Stimulated activated naive CD8-positive, alpha-beta T cell treated with anti-CD3 and anti-CD28 coated beads, Interleukin-15, amount 100 ng/mL, for 72 hours (primary cell): ENCODE results near the gene UBE2F.
A peak's percentile ranks its signal among the peaks of the same experiment; 100 is the strongest.

ENCODE experiments used
- ATAC-seq: fragments of 150-1000 bp; cut with Tn5 transposase; 2 replicates; pipeline ENCODE4 v1.10.0; 2021; ENCODE audit warnings: mild to moderate bottlenecking, moderate library complexity
- DNase-seq, 2 donors: peaks; one replicate each; pipeline ENCODE4 v3.0.0; 2021 to 2022
- H3K27ac Mint-ChIP-seq, 2 donors: one replicate each; pipeline ENCODE4 v1.8.0; 2022; ENCODE audit warnings: mild to moderate bottlenecking in 2 of 2, mixed read lengths in 2 of 2, moderate library complexity in 2 of 2
- H3K27me3 Mint-ChIP-seq: one replicate; pipeline ENCODE4 v1.8.0; 2022; ENCODE audit warnings: mixed read lengths
- H3K4me1 Mint-ChIP-seq: one replicate; pipeline ENCODE4 v1.8.0; 2022; ENCODE audit warnings: mild to moderate bottlenecking, mixed read lengths
- H3K4me3 Mint-ChIP-seq, 2 donors: one replicate each; pipeline ENCODE4 v1.8.0; 2022; ENCODE audit warnings: mild to moderate bottlenecking in 2 of 2, mixed read lengths in 2 of 2, moderate library complexity in 1 of 2
- H3K9me3 Mint-ChIP-seq, 2 donors: one replicate each; pipeline ENCODE4 v1.8.0; 2022; ENCODE audit warnings: mixed read lengths in 2 of 2

The UBE2F gene

GRCh38 chr2:238010572-238010971 lies 43.8 kb downstream of the UBE2F start:
- H3K4me1 Mint-ChIP-seq, result peaks cover 69% of the 10 kb centered on the region
- no peaks in the 10 kb centered on the region for H3K27me3 Mint-ChIP-seq
- no peaks in the 10 kb centered on the region for H3K9me3 Mint-ChIP-seq
- DNase-seq (no peak), ATAC-seq (no peak)
- peak overlapping the region in 1 of 2 donors; percentile 86 for H3K27ac Mint-ChIP-seq
- H3K4me3 Mint-ChIP-seq, result no peak overlapping the region

GRCh38 chr2:238013806-238014205 lies 47.0 kb downstream of the UBE2F start:
- no peak overlapping the region for H3K4me3 Mint-ChIP-seq
- no peak for DNase-seq
- ATAC-seq, result no peak
- H3K27ac Mint-ChIP-seq, result no peak overlapping the region
- no peaks in the 10 kb centered on the region for H3K9me3 Mint-ChIP-seq
- H3K4me1 Mint-ChIP-seq, result peaks cover 48% of the 10 kb centered on the region
- H3K27me3 Mint-ChIP-seq, result no peaks in the 10 kb centered on the region

DNA sequence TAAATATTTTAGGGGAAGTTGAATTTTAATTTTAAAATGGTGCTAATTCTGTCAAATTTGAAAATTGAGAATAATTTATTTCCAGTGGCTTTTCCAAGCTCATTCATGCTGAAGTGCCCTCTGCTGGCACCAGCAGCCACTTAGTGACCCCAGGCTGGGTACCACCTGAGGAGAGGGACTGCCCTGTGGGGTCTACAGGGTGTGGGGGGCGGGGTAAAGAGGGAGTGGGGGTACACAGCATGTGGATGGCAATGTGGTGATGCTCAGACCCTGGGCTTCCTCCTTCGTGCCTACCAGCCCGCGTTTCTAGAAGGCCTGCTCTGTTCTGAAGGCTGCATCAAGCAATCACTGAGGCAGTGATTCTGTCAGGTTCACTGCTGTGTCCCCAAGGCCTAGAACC lies 48.9 kb downstream of the UBE2F start:
- Mint-ChIP-seq H3K4me3 (no peak overlapping the region), H3K4me1 (peaks cover 39% of the 10 kb centered on the region), H3K27ac (no peak overlapping the region), H3K27me3 (no peaks in the 10 kb centered on the region), H3K9me3 (no peaks in the 10 kb centered on the region)
- DNase-seq (no peak), ATAC-seq (no peak)

GRCh38 chr2:238016526-238016925 lies 49.7 kb downstream of the UBE2F start:
- Mint-ChIP-seq H3K27ac (peak overlapping the region in 1 of 2 donors; percentile 19), H3K27me3 (no peaks in the 10 kb centered on the region), H3K4me3 (no peak overlapping the region), H3K9me3 (no peaks in the 10 kb centered on the region), H3K4me1 (peaks cover 39% of the 10 kb centered on the region)
- no peak for DNase-seq
- ATAC-seq, result no peak

DNA sequence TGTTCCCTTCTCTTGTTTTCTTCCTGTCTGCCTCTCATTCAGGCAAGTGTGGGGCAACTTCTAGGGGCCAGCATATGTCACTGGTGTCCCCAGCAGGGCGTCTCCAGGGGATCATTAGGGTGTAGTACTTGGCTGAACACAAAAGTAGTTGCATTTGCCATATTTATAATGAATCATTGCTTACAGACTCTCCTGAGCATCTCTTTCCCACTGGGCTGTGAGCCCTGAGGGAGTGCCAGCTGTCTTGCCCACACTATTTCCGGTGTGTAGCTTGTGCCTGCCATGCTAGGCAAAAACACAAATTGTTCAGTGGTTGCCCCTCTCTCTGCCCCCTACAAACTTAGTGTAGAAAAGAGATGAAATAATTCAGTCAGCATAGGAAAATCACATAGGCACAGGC lies 53.1 kb downstream of the UBE2F start:
- no peaks in the 10 kb centered on the region for H3K27me3 Mint-ChIP-seq
- H3K4me1 Mint-ChIP-seq, result peaks cover 55% of the 10 kb centered on the region
- no peak for DNase-seq
- no peak for ATAC-seq
- H3K9me3 Mint-ChIP-seq, result no peaks in the 10 kb centered on the region
- H3K27ac Mint-ChIP-seq, result peak overlapping the region in 1 of 2 donors; percentile 74
- H3K4me3 Mint-ChIP-seq, result no peak overlapping the region

GRCh38 chr2:238020816-238021215 lies 54.0 kb downstream of the UBE2F start:
- Mint-ChIP-seq H3K9me3 (no peaks in the 10 kb centered on the region), H3K4me3 (no peak overlapping the region), H3K27ac (peak overlapping the region in 1 of 2 donors; percentile 65), H3K4me1 (peaks cover 55% of the 10 kb centered on the region), H3K27me3 (no peaks in the 10 kb centered on the region)
- no peak for DNase-seq
- no peak for ATAC-seq

- Mint-ChIP-seq H3K9me3 (no peaks in the 10 kb centered on the region), H3K4me3 (no peak overlapping the region), H3K27ac (no peak overlapping the region), H3K27me3 (no peaks in the 10 kb centered on the region), H3K4me1 (peaks cover 53% of the 10 kb centered on the region)
- DNase-seq (no peak), ATAC-seq (no peak)
Observed at GRCh38 chr2:238021327-238021726, 54.5 kb downstream of the UBE2F start.

GRCh38 chr2:238022594-238023157 lies 55.9 kb downstream of the UBE2F start:
- Mint-ChIP-seq H3K27ac (peak overlapping the region; percentile 19 to 60), H3K27me3 (no peaks in the 10 kb centered on the region), H3K4me3 (no peak overlapping the region)

DNA sequence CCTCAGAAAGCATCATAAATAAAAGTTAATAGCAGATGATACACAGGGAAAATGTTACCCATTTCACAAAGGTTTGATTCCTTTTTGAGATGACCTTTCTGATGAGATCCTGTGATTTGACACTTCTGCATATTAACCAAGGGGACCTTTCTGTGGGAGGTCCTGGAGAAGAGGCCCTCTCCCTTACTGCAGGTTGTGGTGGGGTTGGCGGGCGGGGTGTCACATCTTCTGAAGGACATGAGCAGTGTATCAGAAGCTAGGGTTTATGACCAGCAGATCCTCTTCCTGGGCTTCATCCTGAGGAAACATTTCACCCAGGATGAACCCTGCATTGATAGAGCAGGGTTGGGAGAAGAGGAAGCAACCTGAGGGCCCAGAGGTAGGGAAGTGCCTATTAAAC lies 56.8 kb downstream of the UBE2F start:
- H3K27ac Mint-ChIP-seq, result peak overlapping the region in 1 of 2 donors; percentile 88
- ATAC-seq, result no peak
- DNase-seq, result no peak
- peaks cover 58% of the 10 kb centered on the region for H3K4me1 Mint-ChIP-seq
- H3K9me3 Mint-ChIP-seq, result no peaks in the 10 kb centered on the region
- H3K27me3 Mint-ChIP-seq, result no peaks in the 10 kb centered on the region
- H3K4me3 Mint-ChIP-seq, result no peak overlapping the region

More at GRCh38 chr2:238022594-238023157, 55.9 kb downstream of the UBE2F start:
- DNase-seq (no peak), ATAC-seq (no peak)
- H3K9me3 Mint-ChIP-seq, result no peaks in the 10 kb centered on the region
- peaks cover 58% of the 10 kb centered on the region for H3K4me1 Mint-ChIP-seq

DNA sequence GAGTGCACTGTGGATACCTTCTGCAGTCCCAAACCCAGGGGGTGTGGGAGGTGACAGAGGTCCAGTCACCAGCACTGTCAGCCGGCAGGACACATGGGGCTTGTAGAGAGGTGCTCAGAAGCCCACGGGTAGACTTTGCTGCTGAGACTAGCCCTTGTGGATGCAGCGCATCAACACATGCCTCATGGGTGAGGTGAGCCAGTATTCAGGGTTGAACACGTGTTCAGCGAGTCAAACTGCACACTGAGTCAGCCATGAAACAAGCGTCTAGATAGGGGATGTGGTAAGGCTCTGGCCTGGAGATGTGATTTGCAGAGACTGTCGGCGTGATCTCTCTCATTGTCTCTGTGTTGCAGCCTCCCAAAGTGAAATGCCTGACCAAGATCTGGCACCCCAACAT lies 58.2 kb downstream of the UBE2F start:
- DNase-seq (peak; percentile 13 to 18), ATAC-seq (peak; percentile 91)
- Mint-ChIP-seq H3K27ac (peak overlapping the region in 1 of 2 donors; percentile 56), H3K4me1 (peaks cover 52% of the 10 kb centered on the region), H3K4me3 (no peak overlapping the region), H3K27me3 (no peaks in the 10 kb centered on the region), H3K9me3 (no peaks in the 10 kb centered on the region)

DNA sequence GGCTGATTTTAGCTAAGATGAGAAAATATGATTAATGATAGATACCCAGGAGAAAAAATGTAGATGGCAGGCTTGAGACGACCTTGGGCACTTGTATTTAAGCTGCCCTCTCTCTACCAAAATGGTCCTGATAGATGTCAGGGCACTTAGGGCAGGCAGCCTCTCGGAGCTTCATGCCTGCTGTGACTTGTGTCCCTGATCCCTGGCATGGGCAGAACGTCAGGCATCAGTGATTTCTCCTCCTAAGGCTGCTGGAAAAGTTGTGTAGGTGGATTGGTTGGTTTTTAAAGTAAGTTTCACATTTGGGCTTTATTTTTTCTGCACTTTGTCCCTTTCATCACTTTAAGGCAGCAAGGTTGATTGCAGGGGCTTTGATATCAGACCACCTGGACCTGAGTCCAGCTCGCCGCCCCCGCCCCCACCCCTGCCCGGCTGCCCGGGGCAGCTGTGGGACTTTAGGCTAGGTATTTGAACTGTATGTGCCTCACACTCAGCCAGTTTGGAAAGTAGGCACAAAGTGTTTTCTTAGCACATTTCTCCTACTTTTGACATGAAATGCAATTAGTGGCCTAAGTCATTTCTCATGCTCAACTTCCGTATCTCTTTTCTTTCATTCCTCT lies 59.0 kb downstream of the UBE2F start:
- ATAC-seq (no peak), DNase-seq (no peak)
- Mint-ChIP-seq H3K9me3 (no peaks in the 10 kb centered on the region), H3K4me3 (no peak overlapping the region), H3K4me1 (peaks cover 48% of the 10 kb centered on the region), H3K27me3 (no peaks in the 10 kb centered on the region), H3K27ac (no peak overlapping the region)

DNA sequence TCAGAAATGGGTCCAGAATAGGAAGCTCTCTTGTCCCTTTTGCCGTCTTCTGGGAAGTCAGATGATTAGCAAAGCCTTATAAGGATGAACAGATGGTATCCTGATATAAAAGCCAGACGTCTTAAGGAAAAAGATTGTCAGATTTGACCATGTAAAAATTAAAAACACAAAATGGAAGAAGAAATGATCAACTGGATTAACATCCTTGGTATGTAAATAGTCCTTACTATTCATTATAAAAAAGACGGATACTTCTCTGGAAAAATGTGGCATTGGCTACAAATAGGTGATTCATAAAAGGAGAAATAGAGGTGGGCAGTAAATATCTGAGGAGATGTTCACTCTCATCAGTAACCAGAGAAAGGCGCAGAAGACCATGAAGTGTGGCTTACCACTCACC lies 60.2 kb downstream of the UBE2F start:
- ATAC-seq (no peak), DNase-seq (no peak)
- peaks cover 47% of the 10 kb centered on the region for H3K4me1 Mint-ChIP-seq
- H3K4me3 Mint-ChIP-seq, result no peak overlapping the region
- H3K27ac Mint-ChIP-seq, result peak overlapping the region in 1 of 2 donors; percentile 75
- no peaks in the 10 kb centered on the region for H3K27me3 Mint-ChIP-seq
- no peaks in the 10 kb centered on the region for H3K9me3 Mint-ChIP-seq

- Mint-ChIP-seq H3K4me3 (no peak overlapping the region), H3K4me1 (peaks cover 40% of the 10 kb centered on the region), H3K27me3 (no peaks in the 10 kb centered on the region), H3K9me3 (no peaks in the 10 kb centered on the region), H3K27ac (no peak overlapping the region)
- DNase-seq (no peak), ATAC-seq (no peak)
Observed at GRCh38 chr2:238027591-238028415, 61.0 kb downstream of the UBE2F start.

DNA sequence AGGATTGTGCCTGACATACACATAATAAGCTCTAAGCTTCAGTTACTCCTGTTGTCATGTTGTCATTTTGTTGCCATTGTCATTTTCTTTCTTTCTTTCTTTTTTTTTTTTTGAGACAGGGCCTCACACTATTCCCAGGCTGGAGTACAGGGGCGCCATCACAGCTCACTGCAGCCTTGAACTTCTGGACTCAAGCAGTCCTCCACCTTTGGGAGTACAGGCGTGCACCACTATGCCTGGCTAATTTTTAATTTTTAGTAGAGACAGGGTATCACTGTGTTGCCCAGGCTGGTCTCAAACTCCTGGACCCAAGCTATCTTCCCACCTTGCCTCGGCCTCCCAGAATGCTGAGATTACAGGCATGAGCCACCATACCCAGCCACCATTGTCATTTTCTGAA lies 63.0 kb downstream of the UBE2F start:
- DNase-seq (no peak), ATAC-seq (no peak)
- Mint-ChIP-seq H3K27me3 (no peaks in the 10 kb centered on the region), H3K4me1 (peaks cover 22% of the 10 kb centered on the region), H3K27ac (no peak overlapping the region), H3K9me3 (no peaks in the 10 kb centered on the region), H3K4me3 (no peak overlapping the region)

- H3K27me3 Mint-ChIP-seq, result no peaks in the 10 kb centered on the region
- peak overlapping the region; percentile 29 to 69 for H3K27ac Mint-ChIP-seq
- ATAC-seq (no peak), DNase-seq (no peak)
- H3K9me3 Mint-ChIP-seq, result no peaks in the 10 kb centered on the region
- H3K4me1 Mint-ChIP-seq, result peaks cover 14% of the 10 kb centered on the region
- H3K4me3 Mint-ChIP-seq, result no peak overlapping the region
Observed at GRCh38 chr2:238030422-238031155, 63.8 kb downstream of the UBE2F start.

GRCh38 chr2:238031751-238032150 lies 64.9 kb downstream of the UBE2F start:
- Mint-ChIP-seq H3K27ac (no peak overlapping the region), H3K27me3 (no peaks in the 10 kb centered on the region), H3K9me3 (no peaks in the 10 kb centered on the region), H3K4me1 (peaks cover 12% of the 10 kb centered on the region), H3K4me3 (no peak overlapping the region)
- DNase-seq, result no peak
- no peak for ATAC-seq
